GM12801 (cell line): ENCODE results near the gene SHC3.

Experiments used
- TF ChIP-seq, protein P1 (sequence below): IDR thresholded peaks from one replicate; pipeline ENCODE4 v1.5.1; 2011; ENCODE audit warnings: control low read depth; ENCODE audit not compliant: insufficient read length; ENCODE audit errors: extremely low read depth

Gene SHC3

DNA sequence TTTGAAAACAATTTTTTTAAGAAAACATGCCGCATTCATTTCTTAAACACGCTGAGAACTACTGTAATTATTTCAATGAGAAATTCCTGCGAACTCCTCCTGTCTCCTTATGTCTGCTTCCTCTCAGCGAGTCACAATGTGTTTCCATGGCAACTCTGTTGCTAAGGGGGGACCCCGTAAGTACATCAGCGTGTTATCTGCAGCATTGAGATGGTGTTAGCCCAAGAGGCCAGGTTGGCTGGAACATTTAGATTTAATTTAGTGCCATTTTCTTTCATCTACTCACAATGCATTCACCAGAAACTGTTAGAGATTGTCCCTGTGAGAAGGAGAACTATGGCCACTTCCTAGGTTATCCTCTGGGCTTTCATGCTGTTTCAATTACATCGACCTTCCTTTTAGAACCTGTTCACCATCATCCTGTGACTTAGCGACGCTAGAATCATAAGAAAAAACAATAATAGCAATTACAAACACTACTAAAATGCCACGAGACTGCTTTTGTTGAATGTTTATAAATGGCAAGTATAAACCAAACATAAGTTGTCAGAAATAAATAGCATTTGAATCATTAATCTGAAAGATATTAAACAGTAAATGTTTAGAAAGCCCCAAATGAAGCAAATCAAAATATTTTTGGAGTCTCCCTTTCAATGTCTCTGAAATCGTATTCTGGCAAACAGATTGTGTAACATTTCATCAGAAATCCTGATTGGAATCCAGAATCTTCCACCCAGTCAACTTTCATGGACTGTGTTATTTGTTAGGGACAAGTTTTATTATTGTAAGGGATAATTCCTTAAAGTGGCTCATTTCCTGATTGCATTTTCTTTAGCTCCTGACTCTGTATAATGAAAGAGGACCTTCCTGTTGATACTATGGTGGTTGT is 39.7 kb upstream of the SHC3 start:
- TF ChIP-seq, protein P1, sequence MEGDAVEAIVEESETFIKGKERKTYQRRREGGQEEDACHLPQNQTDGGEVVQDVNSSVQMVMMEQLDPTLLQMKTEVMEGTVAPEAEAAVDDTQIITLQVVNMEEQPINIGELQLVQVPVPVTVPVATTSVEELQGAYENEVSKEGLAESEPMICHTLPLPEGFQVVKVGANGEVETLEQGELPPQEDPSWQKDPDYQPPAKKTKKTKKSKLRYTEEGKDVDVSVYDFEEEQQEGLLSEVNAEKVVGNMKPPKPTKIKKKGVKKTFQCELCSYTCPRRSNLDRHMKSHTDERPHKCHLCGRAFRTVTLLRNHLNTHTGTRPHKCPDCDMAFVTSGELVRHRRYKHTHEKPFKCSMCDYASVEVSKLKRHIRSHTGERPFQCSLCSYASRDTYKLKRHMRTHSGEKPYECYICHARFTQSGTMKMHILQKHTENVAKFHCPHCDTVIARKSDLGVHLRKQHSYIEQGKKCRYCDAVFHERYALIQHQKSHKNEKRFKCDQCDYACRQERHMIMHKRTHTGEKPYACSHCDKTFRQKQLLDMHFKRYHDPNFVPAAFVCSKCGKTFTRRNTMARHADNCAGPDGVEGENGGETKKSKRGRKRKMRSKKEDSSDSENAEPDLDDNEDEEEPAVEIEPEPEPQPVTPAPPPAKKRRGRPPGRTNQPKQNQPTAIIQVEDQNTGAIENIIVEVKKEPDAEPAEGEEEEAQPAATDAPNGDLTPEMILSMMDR: no peak

DNA sequence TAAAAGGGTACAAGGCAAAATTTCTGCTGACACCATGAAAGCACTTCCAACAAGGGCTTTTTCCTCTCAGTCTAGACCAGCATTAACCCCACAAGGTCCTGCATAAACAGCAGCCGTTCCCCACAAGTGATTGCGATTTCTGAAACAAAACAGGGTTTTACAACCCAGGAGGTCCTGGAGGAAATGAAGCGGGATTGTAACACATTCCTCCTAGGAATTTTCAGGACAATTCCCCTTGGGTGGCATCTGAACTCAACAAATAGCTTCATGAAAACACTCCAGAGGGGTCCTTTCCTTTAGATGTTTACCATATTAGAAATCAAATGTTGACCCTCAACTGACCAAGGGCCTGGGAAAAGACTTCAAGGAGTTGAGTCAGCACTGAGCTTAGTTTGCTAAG is 36.7 kb upstream of the SHC3 start:
- TF ChIP-seq, protein P1: no peak

DNA sequence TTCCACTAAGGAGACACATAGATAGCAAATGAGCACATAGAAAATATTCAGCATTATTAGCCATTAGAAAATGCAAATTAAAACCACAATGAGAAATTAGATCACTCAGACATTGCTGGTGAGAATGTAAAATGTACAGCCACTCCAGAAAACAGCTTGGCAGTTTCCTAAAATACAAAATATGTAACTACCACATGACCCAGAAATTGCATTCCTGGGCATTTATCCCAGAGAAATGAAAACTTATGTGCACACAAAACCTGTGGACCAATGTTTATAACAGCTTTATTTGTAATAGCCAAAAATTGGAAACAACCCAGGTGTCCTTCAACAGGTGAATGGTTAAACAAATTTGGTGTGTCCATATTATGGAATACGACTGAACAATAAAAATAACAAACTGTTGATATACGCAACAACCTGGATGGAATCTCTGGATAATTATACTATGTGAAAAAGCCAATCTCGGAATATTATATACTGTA is 34.8 kb upstream of the SHC3 start:
- TF ChIP-seq, protein P1: no peak

DNA sequence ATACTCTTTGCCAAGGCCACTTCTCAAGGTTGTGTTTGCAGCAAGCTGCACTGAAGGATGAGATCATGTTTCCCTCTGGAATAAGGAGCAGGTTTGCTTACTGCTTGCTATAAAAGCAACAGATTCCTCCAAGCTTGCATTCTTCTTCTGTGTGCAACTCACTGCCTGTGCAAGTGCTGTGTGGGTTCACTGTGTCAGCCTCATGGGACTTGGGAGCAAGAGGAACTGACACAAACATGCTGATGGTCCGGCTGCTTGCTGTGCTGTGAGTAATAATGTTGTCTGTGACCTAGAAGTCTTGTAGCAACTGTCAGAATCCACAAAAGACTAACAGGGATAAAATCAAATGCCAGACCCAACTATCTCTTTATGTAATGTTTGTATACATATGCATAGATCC is 33.6 kb upstream of the SHC3 start:
- TF ChIP-seq, protein P1: no peak

DNA sequence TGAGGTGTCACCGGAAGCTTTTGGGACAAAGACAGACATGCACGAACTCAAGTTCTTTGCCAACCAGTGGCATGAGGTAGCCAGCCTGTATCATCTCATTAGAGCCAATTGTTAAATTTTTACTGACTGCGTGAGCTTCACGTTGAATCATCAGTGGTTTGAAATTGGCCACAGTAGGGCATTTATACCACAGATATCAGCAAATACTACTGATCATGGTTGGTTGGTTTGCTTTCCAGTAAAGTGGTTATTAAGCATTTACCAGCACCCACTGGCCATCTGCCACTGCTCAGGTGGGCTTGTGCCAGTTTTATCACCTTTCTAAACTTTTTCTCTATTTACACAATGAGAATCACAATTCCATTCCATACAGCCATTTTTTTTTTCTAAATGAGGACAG is 28.4 kb upstream of the SHC3 start:
- TF ChIP-seq, protein P1: no peak

DNA sequence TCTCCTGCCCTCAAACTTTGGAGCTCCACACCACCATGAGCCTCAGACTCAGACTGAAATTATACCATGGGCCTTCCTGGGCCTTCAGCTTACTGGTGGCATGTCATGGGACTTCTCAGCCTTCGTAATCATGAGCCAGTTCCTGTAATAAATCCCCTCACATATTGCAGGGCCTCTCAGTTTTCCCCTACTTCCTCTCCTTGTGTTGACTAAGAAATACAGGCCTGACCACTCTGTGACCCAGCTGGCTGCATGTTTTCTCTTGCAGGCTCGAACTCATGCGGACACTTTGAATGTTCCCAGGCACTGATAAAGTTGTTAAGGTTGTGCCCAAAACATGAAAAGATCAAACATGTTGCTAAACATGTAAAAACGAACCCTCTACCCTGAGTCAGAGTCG is 26.2 kb upstream of the SHC3 start:
- TF ChIP-seq, protein P1: no peak

DNA sequence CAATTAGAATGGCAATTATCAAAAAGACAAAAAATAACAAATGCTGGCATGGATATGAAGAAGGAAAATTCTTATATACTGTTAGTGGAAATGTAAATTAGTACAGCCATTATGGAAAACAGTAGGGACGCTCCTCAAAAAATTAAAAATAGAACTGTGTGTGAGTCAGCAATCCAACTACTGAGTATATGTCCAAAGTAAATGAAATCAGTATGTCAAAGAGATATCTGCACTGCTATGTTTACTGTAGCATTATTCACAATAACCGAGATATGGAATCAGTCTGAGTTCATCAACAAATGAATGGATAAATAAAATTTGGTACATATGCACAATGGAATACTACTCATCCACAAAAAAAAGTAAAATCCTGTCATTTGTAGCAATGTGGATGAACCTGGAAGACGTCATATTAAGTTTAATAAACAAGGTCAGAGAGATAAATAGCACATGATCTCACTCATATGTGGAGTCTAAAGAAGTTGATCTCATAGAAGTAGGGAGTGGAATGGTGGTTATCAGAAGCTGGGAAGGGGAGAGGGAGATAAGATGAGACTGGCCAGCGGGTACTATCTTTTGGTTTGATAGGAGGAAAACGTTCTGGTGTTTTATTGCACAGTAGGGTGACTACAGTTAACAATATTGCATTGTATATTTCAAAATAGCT is 16.6 kb upstream of the SHC3 start:
- TF ChIP-seq, protein P1: no peak
